Thyroid gland (tissue), 4 donors: ENCODE data around the gene MEDAG.

ENCODE experiments used
- CTCF ChIP-seq, 6 experiments: fragments of 200-600 bp in 3 of 6; fragments of 450-650 bp in 3 of 6; sonication (generic) in 3 of 6; IDR thresholded peaks; one replicate each; pipeline ENCODE4 v1.5.1; 2016 to 2019; ENCODE audit warnings: antibody characterized with exemption in 6 of 6, mild to moderate bottlenecking in 2 of 6, inconsistent platforms in 1 of 6, moderate library complexity in 1 of 6
- POLR2A ChIP-seq, 2 donors: fragments of 450-650 bp; IDR thresholded peaks; one replicate each; pipeline ENCODE4 v1.6.1; 2017; ENCODE audit warnings: antibody characterized with exemption in 2 of 2, mild to moderate bottlenecking in 2 of 2, moderate library complexity in 1 of 2

GRCh38 chr13:30971575-30971974 lies 65.5 kb downstream of the MEDAG start:
- no peak for TF ChIP-seq CTCF (IDR thresholded peaks at IDR 0.05)
- TF ChIP-seq POLR2A (IDR thresholded peaks at IDR 0.05) = no peak
